ENCODE results near the gene KRTAP10-2. TPM values are rescaled to one million over a fixed set of nuclear protein-coding genes. Genes with fewer than 3 reads are reported as not detected.

The KRTAP10-2 gene
- total and polyA plus RNA-seq, 7 donors = not detected

- H3K27me3 ChIP-seq (ENCODE audit: insufficient read depth in 3 of 3, low read length in 2 of 3) = peaks cover 0 to 20% (median 5%) of the 10 kb centered on the region in 3 donors
- no peak overlapping the region for H3K4me3 ChIP-seq
- H3K36me3 ChIP-seq (ENCODE audit: insufficient read depth in 1 of 2, low read depth in 1 of 2) = no peaks in the 10 kb centered on the region
- DNase-seq (no peak), ATAC-seq (no peak)
- no peak overlapping the region for H3K27ac ChIP-seq
- H3K4me1 ChIP-seq = no peaks in the 10 kb centered on the region
- intact Hi-C loops (cut with DNase I) = no loop called here
- TF ChIP-seq CTCF (IDR thresholded peaks at IDR 0.05) = no peak
- WGBS, 3 donors = 91 to 95% (median 91%) methylated on average over 17 to 21 of the region's 21 CpGs
- H3K9me3 ChIP-seq = no peaks in the 10 kb centered on the region
These were observed 17.2 kb downstream of the KRTAP10-2 start for GRCh38 chr21:44533891-44534627.

- intact Hi-C loops (cut with DNase I) = no loop called here
- ATAC-seq = no peak
- TF ChIP-seq CTCF (IDR thresholded peaks at IDR 0.05) = no peak
These were observed 18.0 kb downstream of the KRTAP10-2 start for GRCh38 chr21:44533121-44533890.

GRCh38 chr21:44532712-44533111 is 18.6 kb downstream of the KRTAP10-2 start:
- 84 to 87% (median 85%) methylated on average over 16 of the region's 16 CpGs for WGBS, 3 donors
- intact Hi-C loops (cut with DNase I) = no loop called here
- DNase-seq (no peak), ATAC-seq (no peak)
- H3K27ac ChIP-seq = no peak overlapping the region
- no peaks in the 10 kb centered on the region for H3K36me3 ChIP-seq (ENCODE audit: insufficient read depth in 1 of 2, low read depth in 1 of 2)
- no peaks in the 10 kb centered on the region for H3K4me1 ChIP-seq
- H3K27me3 ChIP-seq (ENCODE audit: insufficient read depth in 3 of 3, low read length in 2 of 3) = peaks cover 0 to 18% (median 4%) of the 10 kb centered on the region in 3 donors
- TF ChIP-seq CTCF (IDR thresholded peaks at IDR 0.05) = no peak
- H3K4me3 ChIP-seq = no peak overlapping the region
- no peaks in the 10 kb centered on the region for H3K9me3 ChIP-seq

More at GRCh38 chr21:44533121-44533890, 18.0 kb downstream of the KRTAP10-2 start:
- Histone ChIP-seq H3K27me3 (ENCODE audit: insufficient read depth in 3 of 3, low read length in 2 of 3) (peaks cover 0 to 23% (median 4%) of the 10 kb centered on the region in 3 donors), H3K9me3 (no peaks in the 10 kb centered on the region), H3K4me1 (no peaks in the 10 kb centered on the region), H3K36me3 (ENCODE audit: insufficient read depth in 1 of 2, low read depth in 1 of 2) (no peaks in the 10 kb centered on the region), H3K4me3 (no peak overlapping the region), H3K27ac (no peak overlapping the region)
- 81 to 82% (median 81%) methylated on average over 37 of the region's 37 CpGs for WGBS, 3 donors
- peak in 1 of 2 donors; percentile 43 for DNase-seq

- H3K9me3 ChIP-seq = no peaks in the 10 kb centered on the region
- intact Hi-C loops (cut with DNase I) = no loop called here
- TF ChIP-seq CTCF (IDR thresholded peaks at IDR 0.05) = no peak
- H3K27ac ChIP-seq = no peak overlapping the region
- no peak overlapping the region for H3K4me3 ChIP-seq
- H3K4me1 ChIP-seq = no peaks in the 10 kb centered on the region
- peaks cover 0 to 18% (median 4%) of the 10 kb centered on the region in 3 donors for H3K27me3 ChIP-seq (ENCODE audit: insufficient read depth in 3 of 3, low read length in 2 of 3)
- no peak for ATAC-seq
- H3K36me3 ChIP-seq (ENCODE audit: insufficient read depth in 1 of 2, low read depth in 1 of 2) = no peaks in the 10 kb centered on the region
- peak in 1 of 2 donors; percentile 30 for DNase-seq
- WGBS, 3 donors = 35 to 44% (median 36%) methylated on average over 30 of the region's 30 CpGs
These were observed 19.4 kb downstream of the KRTAP10-2 start for GRCh38 chr21:44531606-44532564.
